HCT116 (cell line): ENCODE measurements around the gene CTAGE8. TPM values are rescaled to one million over a fixed set of nuclear protein-coding genes. Genes with fewer than 3 reads are reported as not detected.
A peak's percentile ranks its signal among the peaks of the same experiment; 100 is the strongest.
"Not testable (repeated sequence)": the region's sequence is repeated elsewhere in the genome, so short reads cannot be mapped to it uniquely, and the experiment has no call there.

Experiments
- ATAC-seq: fragments of 200-7000 bp; cut with Tn5 transposase; 2 replicates; pipeline ENCODE4 v1.9.1; 2020; ENCODE audit warnings: mild to moderate bottlenecking, moderate library complexity
- Bru-seq: library from RNA; stranded (reverse); fragments of 400-500 nt; gene quantifications from one replicate; lab custom pipeline; 2021; lab: Mats Ljungman, UMichigan
- BruChase-seq, 2 experiments: library from RNA; stranded (reverse); fragments of 400-500 nt; gene quantifications; one replicate each; lab custom pipeline; 2021; lab: Mats Ljungman, UMichigan
- BruUV-seq: library from RNA; stranded (reverse); fragments of 400-500 nt; replicated peaks from 2 replicates; lab custom pipeline; 2021; lab: Mats Ljungman, UMichigan
- CTCF ChIA-PET: fragments of 300-600 bp; sonication (Branson Sonifier 250); formaldehyde crosslinking; loops from one replicate; lab custom pipeline; 2021; ENCODE audit warnings: antibody characterized with exemption; lab: Charles Lee
- POLR2A ChIA-PET: fragments of 300-600, 350-600 bp; sonication (Branson Sonifier 250); formaldehyde crosslinking; loops from one replicate; lab custom pipeline; 2021; ENCODE audit warnings: antibody characterized with exemption; lab: Charles Lee
- RAD21 ChIA-PET, 2 experiments: fragments of 300-600 bp; sonication (Branson Sonifier 250); formaldehyde crosslinking; loops; one replicate each; lab custom pipeline; 2023; ENCODE audit warnings: low total read pairs in 2 of 2; ENCODE audit not compliant: uncharacterized antibody in 2 of 2, unreplicated experiment in 2 of 2, low non-redundant PET in 1 of 2; lab: Charles Lee
- DNase-seq: peaks from one replicate; pipeline ENCODE4 v3.0.0-alpha.2; 2010; ENCODE audit warnings: low read depth, low spot score
- H2AFZ ChIP-seq: fragments of 200-600 bp; shearing (Covaris generic), sonication (generic); 2 replicates; pipeline ENCODE4 v1.6.1; 2017; ENCODE audit warnings: low read depth, mixed run types, mixed read lengths, antibody characterized with exemption, low read length; ENCODE audit not compliant: poor library complexity, severe bottlenecking
- H3K27ac ChIP-seq: 2 replicates; pipeline ENCODE4 v1.5.1; 2012; ENCODE audit warnings: low read depth, low read length
- H3K27me3 ChIP-seq: fragments of 200-600 bp; sonication (generic); 2 replicates; pipeline ENCODE4 v1.6.1; 2016; ENCODE audit warnings: mixed run types, low read length, mixed read lengths; ENCODE audit not compliant: insufficient read depth
- H3K36me3 ChIP-seq, 2 experiments: fragments of 200-500 bp in 1 of 2; fragments of 200-600 bp in 1 of 2; sonication (Bioruptor generic) in 1 of 2; sonication (generic) in 1 of 2; 2 replicates each; pipeline versions ENCODE4 v1.5.1 to v1.6.1; 2014 to 2016; ENCODE audit warnings: low read length in 2 of 2, inconsistent platforms in 1 of 2, mixed read lengths in 1 of 2, mixed run types in 1 of 2; ENCODE audit not compliant: insufficient read depth in 2 of 2, control insufficient read depth in 1 of 2
- H3K4me1 ChIP-seq, 2 experiments: fragments of 200-600 bp in 1 of 2; sonication (generic) in 1 of 2; 2 replicates each; pipeline versions ENCODE4 v1.5.1 to v1.6.1; 2012 to 2017; ENCODE audit warnings: low read length in 2 of 2, inconsistent platforms in 1 of 2, mild to moderate bottlenecking in 1 of 2, mixed read lengths in 1 of 2, mixed run types in 1 of 2, moderate library complexity in 1 of 2; ENCODE audit not compliant: insufficient read depth in 2 of 2, control insufficient read depth in 1 of 2
- H3K4me2 ChIP-seq: fragments of 200-600 bp; sonication (generic); 2 replicates; pipeline ENCODE4 v1.6.1; 2017; ENCODE audit warnings: mixed run types, low read length, mixed read lengths
- H3K4me3 ChIP-seq, 2 experiments: fragments of 200-600 bp in 1 of 2; sonication (generic) in 1 of 2; replicated peaks in 1 of 2; 2 replicates each; pipeline ENCODE4 v1.5.1; 2011 to 2016; ENCODE audit warnings: low read length in 2 of 2, control low read depth in 1 of 2, low read depth in 1 of 2, mild to moderate bottlenecking in 1 of 2, mixed read lengths in 1 of 2, mixed run types in 1 of 2
- H3K79me2 ChIP-seq: fragments of 200-600 bp; sonication (generic); 2 replicates; pipeline ENCODE4 v1.6.1; 2017; ENCODE audit warnings: mild to moderate bottlenecking, mixed run types, low read length, moderate library complexity, mixed read lengths; ENCODE audit not compliant: insufficient read depth
- H3K9ac ChIP-seq: fragments of 200-600 bp; sonication (generic); 2 replicates; pipeline ENCODE4 v1.6.1; 2016; ENCODE audit warnings: low read length, mixed read lengths
- H3K9me2 ChIP-seq: fragments of 200-600 bp; sonication (generic), shearing (Covaris generic); 2 replicates; pipeline ENCODE4 v1.6.1; 2017; ENCODE audit warnings: mixed run types, mild to moderate bottlenecking, moderate library complexity; ENCODE audit not compliant: insufficient read depth
- H3K9me3 ChIP-seq, 2 experiments: fragments of 200-500 bp in 1 of 2; fragments of 200-600 bp in 1 of 2; sonication (Bioruptor generic) in 1 of 2; sonication (generic) in 1 of 2; 2 replicates each; pipeline ENCODE4 v1.6.1; 2014 to 2017; ENCODE audit warnings: low read length in 2 of 2, mixed read lengths in 2 of 2, inconsistent platforms in 1 of 2, low read depth in 1 of 2, mild to moderate bottlenecking in 1 of 2, mixed run types in 1 of 2, moderate library complexity in 1 of 2; ENCODE audit not compliant: control insufficient read depth in 1 of 2, insufficient read depth in 1 of 2
- H4K20me1 ChIP-seq: fragments of 200-600 bp; sonication (generic), shearing (Covaris generic); 2 replicates; pipeline ENCODE4 v1.6.1; 2017; ENCODE audit warnings: mixed run types, mild to moderate bottlenecking, moderate library complexity; ENCODE audit not compliant: insufficient read depth
- intact Hi-C: fragments of 100-400 bp; cut with micrococcal nuclease; formaldehyde crosslinking; loops from 2 replicates; pipeline ENCODE4 v1.10.0; 2022
- long read RNA-seq: library from polyadenylated mRNA; unstranded; transcript quantifications from one replicate; pipeline ENCODE4 v2.0.0, GENCODE V29; 2021; ENCODE audit not compliant: unreplicated experiment
- polyA plus RNA-seq: library from polyadenylated mRNA; unstranded; fragments of >200 nt; gene quantifications from 2 replicates; pipeline ENCODE4 v1.2.1, GENCODE V29; 2012; ENCODE audit warnings: missing spikeins
- total RNA-seq: library from RNA; stranded (reverse); gene quantifications from one replicate; pipeline ENCODE4 v1.2.1, GENCODE V29; 2021; ENCODE audit not compliant: unreplicated experiment

CTAGE8 gene, protein sequence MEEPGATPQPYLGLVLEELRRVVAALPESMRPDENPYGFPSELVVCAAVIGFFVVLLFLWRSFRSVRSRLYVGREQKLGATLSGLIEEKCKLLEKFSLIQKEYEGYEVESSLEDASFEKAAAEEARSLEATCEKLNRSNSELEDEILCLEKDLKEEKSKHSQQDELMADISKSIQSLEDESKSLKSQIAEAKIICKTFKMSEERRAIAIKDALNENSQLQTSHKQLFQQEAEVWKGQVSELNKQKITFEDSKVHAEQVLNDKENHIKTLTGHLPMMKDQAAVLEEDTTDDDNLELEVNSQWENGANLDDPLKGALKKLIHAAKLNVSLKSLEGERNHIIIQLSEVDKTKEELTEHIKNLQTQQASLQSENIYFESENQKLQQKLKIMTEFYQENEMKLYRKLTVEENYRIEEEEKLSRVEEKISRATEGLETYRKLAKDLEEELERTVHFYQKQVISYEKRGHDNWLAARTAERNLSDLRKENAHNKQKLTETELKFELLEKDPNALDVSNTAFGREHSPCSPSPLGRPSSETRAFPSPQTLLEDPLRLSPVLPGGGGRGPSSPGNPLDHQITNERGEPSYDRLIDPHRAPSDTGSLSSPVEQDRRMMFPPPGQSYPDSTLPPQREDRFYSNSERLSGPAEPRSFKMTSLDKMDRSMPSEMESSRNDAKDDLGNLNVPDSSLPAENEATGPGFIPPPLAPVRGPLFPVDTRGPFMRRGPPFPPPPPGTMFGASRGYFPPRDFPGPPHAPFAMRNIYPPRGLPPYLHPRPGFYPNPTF
- total RNA-seq (6.1 TPM), Bru-seq, nascent RNA (percentile 57 among the genes with signal in this experiment), BruChase-seq, experiment 1, labeled RNA remaining after a 6-hour chase (percentile 82 among the genes with signal in this experiment), BruChase-seq, experiment 2, labeled RNA remaining after a 2-hour chase (percentile 73 among the genes with signal in this experiment)
- polyA plus RNA-seq: 2.8 and 4.5 TPM in 2 replicates
- long read RNA-seq: 0 reads

GRCh38 chr7:144269188-144269587 is at the start of gene CTAGE8:
Gene CTAGE8, minus strand, starts transcription at chr7:144269288. Its CDS starts 38 bp downstream, at chr7:144269250.
- H2AFZ ChIP-seq, H3K9me2 ChIP-seq, POLR2A ChIA-PET, H3K4me2 ChIP-seq, ATAC-seq, H3K27me3 ChIP-seq, RAD21 ChIA-PET, H4K20me1 ChIP-seq, H3K9ac ChIP-seq, H3K9me3 ChIP-seq, H3K4me1 ChIP-seq, BruUV-seq, DNase-seq, intact Hi-C loops, H3K27ac ChIP-seq, H3K36me3 ChIP-seq, H3K4me3 ChIP-seq, CTCF ChIA-PET, H3K79me2 ChIP-seq: not testable (repeated sequence)

- POLR2A ChIA-PET, H3K4me1 ChIP-seq, H3K9ac ChIP-seq, H3K4me2 ChIP-seq, CTCF ChIA-PET, H3K27ac ChIP-seq, H3K36me3 ChIP-seq, H3K79me2 ChIP-seq, H3K4me3 ChIP-seq, DNase-seq, H3K9me3 ChIP-seq, RAD21 ChIA-PET, H2AFZ ChIP-seq, ATAC-seq, H3K27me3 ChIP-seq, BruUV-seq, H3K9me2 ChIP-seq, intact Hi-C loops, H4K20me1 ChIP-seq: not testable (repeated sequence)
Observed at GRCh38 chr7:144317537-144317936, 48.4 kb upstream of the CTAGE8 start.

DNA sequence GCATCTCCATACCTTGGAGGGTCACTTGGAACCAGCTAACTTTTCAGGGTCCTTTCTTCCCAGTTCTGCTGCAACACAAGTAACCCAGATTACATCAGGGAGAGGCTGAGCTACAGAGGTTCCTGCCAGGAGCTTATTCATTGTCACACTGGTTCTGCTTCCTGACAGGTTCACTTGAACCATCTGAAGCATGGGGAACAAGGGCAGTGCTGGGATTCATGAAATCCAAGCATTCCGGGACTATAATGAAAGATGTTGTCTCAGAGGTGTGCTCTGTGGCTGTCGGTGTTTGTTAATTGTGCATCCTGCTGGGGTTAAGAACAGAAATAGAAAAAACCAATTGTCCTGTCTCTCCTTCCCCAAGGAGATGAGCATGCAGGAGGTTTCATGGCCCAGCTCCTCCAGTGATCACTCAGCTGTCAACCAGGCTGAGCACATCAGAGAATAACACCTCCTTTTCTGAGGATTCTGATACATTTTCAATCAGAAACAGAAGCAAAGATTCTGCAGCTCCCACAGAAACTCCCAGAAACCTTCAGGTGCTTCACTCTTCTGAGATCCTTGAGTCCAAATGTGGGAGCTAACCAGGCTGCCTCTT is 42.9 kb upstream of the CTAGE8 start, which contains the start of gene OR2A1:
TSS of gene OR2A1 (plus strand) at position 548 of the 598 bp plus-strand sequence. CDS start 5,706 bp downstream, outside the sequence.
- intact Hi-C loops, ATAC-seq, CTCF ChIA-PET: not testable (repeated sequence)

GRCh38 chr7:144311218-144311617 is 42.1 kb upstream of the CTAGE8 start:
- H3K79me2 ChIP-seq, H3K9ac ChIP-seq, H3K36me3 ChIP-seq, BruUV-seq, ATAC-seq, H3K27ac ChIP-seq, CTCF ChIA-PET, intact Hi-C loops, H3K9me2 ChIP-seq, H3K4me2 ChIP-seq, RAD21 ChIA-PET, POLR2A ChIA-PET, H4K20me1 ChIP-seq, H3K9me3 ChIP-seq, H2AFZ ChIP-seq, H3K4me1 ChIP-seq, H3K27me3 ChIP-seq, H3K4me3 ChIP-seq, DNase-seq: not testable (repeated sequence)

More for the DNA sequence above, 42.9 kb upstream of the CTAGE8 start, which contains the start of gene OR2A1:
- H3K4me3 ChIP-seq, H3K36me3 ChIP-seq, H3K27me3 ChIP-seq, H3K79me2 ChIP-seq, H3K9me2 ChIP-seq, H3K27ac ChIP-seq, H3K4me1 ChIP-seq, H4K20me1 ChIP-seq, H3K9ac ChIP-seq, DNase-seq, H2AFZ ChIP-seq, BruUV-seq, POLR2A ChIA-PET, RAD21 ChIA-PET, H3K4me2 ChIP-seq, H3K9me3 ChIP-seq: not testable (repeated sequence)
